ENCODE measurements around the gene STAMBP. TPM values are rescaled to one million over a fixed set of nuclear protein-coding genes. Genes with fewer than 3 reads are reported as not detected.
A peak's percentile ranks its signal among the peaks of the same experiment; 100 is the strongest.

The STAMBP gene
- total and polyA plus RNA-seq, 9 of the 15 experiments (the other 6 are each of a cell fraction or from before 2014, with no cell fraction given) = 36.9 to 75.2 (median 48.8) TPM

DNA sequence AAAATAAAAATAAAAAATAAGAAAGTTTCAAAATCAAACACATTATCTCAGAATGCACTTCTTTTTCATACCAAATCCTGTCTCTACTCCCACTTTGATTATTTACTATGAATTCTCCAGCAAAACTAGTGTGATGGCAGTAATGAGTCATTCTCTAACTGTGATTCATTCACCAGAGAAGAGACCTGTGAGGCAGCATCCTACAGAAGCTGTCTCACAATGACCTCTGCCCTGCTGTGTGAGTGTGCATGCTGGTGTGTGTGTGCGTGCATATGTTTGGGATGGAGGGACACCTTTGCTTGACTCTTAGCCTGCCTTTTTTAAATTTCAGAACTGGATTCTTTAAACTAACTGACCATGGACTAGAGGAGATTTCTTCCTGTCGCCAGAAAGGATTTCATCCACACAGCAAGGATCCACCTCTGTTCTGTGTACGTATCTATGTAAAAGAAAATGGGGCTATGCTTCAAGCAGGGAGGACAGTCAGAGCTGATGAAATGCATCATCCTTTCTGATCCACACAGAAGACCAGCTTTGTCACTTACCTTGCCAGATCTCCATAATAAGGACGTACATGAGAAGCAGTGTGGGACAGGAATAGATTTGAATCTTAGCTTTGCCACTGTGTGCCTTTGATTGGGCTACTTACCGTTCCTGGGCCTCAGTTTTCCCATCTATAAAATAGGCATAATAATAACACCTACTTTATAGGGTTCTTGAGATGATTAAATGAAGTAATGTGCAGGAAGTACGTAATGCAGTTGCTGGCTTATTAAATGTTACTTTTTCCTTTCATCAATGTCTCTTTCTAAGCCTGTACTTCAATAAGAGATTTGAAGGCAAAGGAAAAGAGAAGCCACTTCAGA lies 31.2 kb downstream of the STAMBP start:
- ATAC-seq = no peak
- BruUV-seq (replicated peaks) = no TSS peak
- CTCF ChIA-PET (ENCODE audit: low intra/inter-chr PET ratio) = no interaction called here
- H3K36me3 ChIP-seq (ENCODE audit: control insufficient read depth, insufficient read depth, low read length) = peaks cover 77% of the 10 kb centered on the region
- H4K20me1 ChIP-seq (replicated peaks; ENCODE audit: control insufficient read depth, insufficient read depth, low read length) = no peaks in the 10 kb centered on the region
- H3K79me2 ChIP-seq (ENCODE audit: control insufficient read depth, insufficient read depth, low read length) = no peaks in the 10 kb centered on the region
- in situ Hi-C loops (cut with MboI) (no loop called here), intact Hi-C loops (cut with micrococcal nuclease) (no loop called here)
- H3K4me1 ChIP-seq (replicated peaks in 1 of 2; ENCODE audit: control insufficient read depth in 2 of 2, insufficient read depth in 2 of 2, low read length in 2 of 2) = no peaks in the 10 kb centered on the region
- H3K4me3 ChIP-seq = no peak overlapping the region
- no peak overlapping the region for H3K27ac ChIP-seq (ENCODE audit: extremely low read depth, low read depth, low read length)
- DNase-seq (ENCODE audit: extremely low read depth in 1 of 4, low spot score in 3 of 4) = peak in 3 of 4 experiments; percentile 23 to 35 (median 30)
- no peaks in the 10 kb centered on the region for H3K27me3 ChIP-seq (ENCODE audit: control insufficient read depth in 2 of 2, insufficient read depth in 2 of 2, low read length in 2 of 2)
- no peak overlapping the region for H3K4me2 ChIP-seq (ENCODE audit: insufficient read depth, low read length)
- no peaks in the 10 kb centered on the region for H3K9me1 ChIP-seq (ENCODE audit: control insufficient read depth, insufficient read depth, low read length)
- 83% methylated on average over 6 of the region's 6 CpGs for WGBS (ENCODE audit: insufficient coverage, low coverage, missing lambda C conversion rate)
- FAIRE-seq = no peak
- TF ChIP-seq NFIC (IDR thresholded peaks at IDR 0.05) (no peak), PHB2 (IDR thresholded peaks at IDR 0.05; ENCODE audit: low read depth) (no peak), JUND (IDR thresholded peaks at IDR 0.05; ENCODE audit: borderline replicate concordance, low read depth, low read length) (peak; percentile 38; the same call in 1 of the 2 replicates), JUND (tag; IDR thresholded peaks at IDR 0.05; ENCODE audit: borderline replicate concordance, low read depth, low read length) (no peak; the same call in 2 of the 3 replicates), JUN (IDR thresholded peaks at IDR 0.05; ENCODE audit: borderline replicate concordance, low read depth, low read length) (peak; percentile 63; the same call in 1 of the 2 replicates), JUN (CRISPR knock-in tag; IDR thresholded peaks at IDR 0.05; ENCODE audit: borderline replicate concordance) (no peak), MYBL2 (IDR thresholded peaks at IDR 0.05; ENCODE audit: low read depth) (no peak), MYBL2 (CRISPR knock-in tag; IDR thresholded peaks at IDR 0.05; ENCODE audit: borderline replicate concordance) (no peak), BCOR (IDR thresholded peaks at IDR 0.05) (peak; percentile 72; the same call in 1 of the 2 replicates), SIX5 (IDR thresholded peaks at IDR 0.05; ENCODE audit: borderline replicate concordance in 1 of 2, insufficient read depth in 1 of 2, low read depth in 1 of 2, low read length in 2 of 2) (no peak), MBD2 (IDR thresholded peaks at IDR 0.05; ENCODE audit: borderline replicate concordance, low read depth) (no peak), RBM25 (IDR thresholded peaks at IDR 0.05; ENCODE audit: low read depth, low read length, severe bottlenecking) (peak; percentile 93), KDM1A (IDR thresholded peaks at IDR 0.05) (no peak), GATA2 (CRISPR knock-in tag; IDR thresholded peaks at IDR 0.05) (no peak), ZNF174 (CRISPR knock-in tag; IDR thresholded peaks at IDR 0.05) (no peak), FOSL1 (tag; conservative IDR thresholded peaks at IDR 0.05) (peak; percentile 50; the same call in 1 of the 2 replicates)
- TF ChIP-seq, protein P1, sequence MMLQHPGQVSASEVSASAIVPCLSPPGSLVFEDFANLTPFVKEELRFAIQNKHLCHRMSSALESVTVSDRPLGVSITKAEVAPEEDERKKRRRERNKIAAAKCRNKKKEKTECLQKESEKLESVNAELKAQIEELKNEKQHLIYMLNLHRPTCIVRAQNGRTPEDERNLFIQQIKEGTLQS (IDR thresholded peaks at IDR 0.05) = peak; percentile 73
- TF ChIP-seq, protein P1 (CRISPR knock-in tag; conservative IDR thresholded peaks at IDR 0.05) = no peak
- TF ChIP-seq, protein P2, sequence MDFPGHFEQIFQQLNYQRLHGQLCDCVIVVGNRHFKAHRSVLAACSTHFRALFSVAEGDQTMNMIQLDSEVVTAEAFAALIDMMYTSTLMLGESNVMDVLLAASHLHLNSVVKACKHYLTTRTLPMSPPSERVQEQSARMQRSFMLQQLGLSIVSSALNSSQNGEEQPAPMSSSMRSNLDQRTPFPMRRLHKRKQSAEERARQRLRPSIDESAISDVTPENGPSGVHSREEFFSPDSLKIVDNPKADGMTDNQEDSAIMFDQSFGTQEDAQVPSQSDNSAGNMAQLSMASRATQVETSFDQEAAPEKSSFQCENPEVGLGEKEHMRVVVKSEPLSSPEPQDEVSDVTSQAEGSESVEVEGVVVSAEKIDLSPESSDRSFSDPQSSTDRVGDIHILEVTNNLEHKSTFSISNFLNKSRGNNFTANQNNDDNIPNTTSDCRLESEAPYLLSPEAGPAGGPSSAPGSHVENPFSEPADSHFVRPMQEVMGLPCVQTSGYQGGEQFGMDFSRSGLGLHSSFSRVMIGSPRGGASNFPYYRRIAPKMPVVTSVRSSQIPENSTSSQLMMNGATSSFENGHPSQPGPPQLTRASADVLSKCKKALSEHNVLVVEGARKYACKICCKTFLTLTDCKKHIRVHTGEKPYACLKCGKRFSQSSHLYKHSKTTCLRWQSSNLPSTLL (IDR thresholded peaks at IDR 0.05) = no peak
- TF ChIP-seq, protein P3, sequence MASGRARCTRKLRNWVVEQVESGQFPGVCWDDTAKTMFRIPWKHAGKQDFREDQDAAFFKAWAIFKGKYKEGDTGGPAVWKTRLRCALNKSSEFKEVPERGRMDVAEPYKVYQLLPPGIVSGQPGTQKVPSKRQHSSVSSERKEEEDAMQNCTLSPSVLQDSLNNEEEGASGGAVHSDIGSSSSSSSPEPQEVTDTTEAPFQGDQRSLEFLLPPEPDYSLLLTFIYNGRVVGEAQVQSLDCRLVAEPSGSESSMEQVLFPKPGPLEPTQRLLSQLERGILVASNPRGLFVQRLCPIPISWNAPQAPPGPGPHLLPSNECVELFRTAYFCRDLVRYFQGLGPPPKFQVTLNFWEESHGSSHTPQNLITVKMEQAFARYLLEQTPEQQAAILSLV (tag; IDR thresholded peaks at IDR 0.05) = no peak
- POLR2A ChIA-PET = no interaction called here
- no peak overlapping the region for H2AFZ ChIP-seq (ENCODE audit: low read depth, low read length)
- H3K9me3 ChIP-seq (replicated peaks; ENCODE audit: control insufficient read depth, insufficient read depth, low read depth, low read length) = no peaks in the 10 kb centered on the region
- H3K9ac ChIP-seq (ENCODE audit: insufficient read depth in 1 of 2, low read depth in 2 of 2, low read length in 2 of 2) = no peak overlapping the region
